ENCODE results near the gene DPYD. TPM values are rescaled to one million over a fixed set of nuclear protein-coding genes. Genes with fewer than 3 reads are reported as not detected.

Gene DPYD
- total and polyA plus RNA-seq, 9 of the 15 experiments (the other 6 are each of a cell fraction or from before 2014, with no cell fraction given), result 0.03 to 0.25 (median 0.08) TPM; not detected in 2

DNA sequence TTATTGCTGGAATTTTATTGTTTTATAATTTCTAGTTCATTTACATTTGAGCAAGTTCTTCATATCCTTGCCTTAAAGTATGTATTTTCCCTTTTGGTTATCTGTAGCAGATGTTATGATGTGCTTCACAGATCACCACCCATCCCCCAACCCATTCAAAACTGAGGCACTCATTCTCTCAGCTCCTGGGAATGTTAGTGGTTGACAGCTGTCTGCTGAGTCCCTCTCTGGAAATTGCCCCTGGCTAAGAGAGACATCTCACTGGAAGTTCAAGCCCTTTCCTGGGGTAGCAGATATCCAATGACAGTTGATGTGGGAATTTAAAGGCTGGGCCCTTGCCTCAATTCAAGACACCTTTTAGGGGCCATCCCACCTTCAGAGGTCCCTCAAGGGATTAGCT, 4.3 kb upstream of the DPYD start (continued):
- TF ChIP-seq, protein P1, sequence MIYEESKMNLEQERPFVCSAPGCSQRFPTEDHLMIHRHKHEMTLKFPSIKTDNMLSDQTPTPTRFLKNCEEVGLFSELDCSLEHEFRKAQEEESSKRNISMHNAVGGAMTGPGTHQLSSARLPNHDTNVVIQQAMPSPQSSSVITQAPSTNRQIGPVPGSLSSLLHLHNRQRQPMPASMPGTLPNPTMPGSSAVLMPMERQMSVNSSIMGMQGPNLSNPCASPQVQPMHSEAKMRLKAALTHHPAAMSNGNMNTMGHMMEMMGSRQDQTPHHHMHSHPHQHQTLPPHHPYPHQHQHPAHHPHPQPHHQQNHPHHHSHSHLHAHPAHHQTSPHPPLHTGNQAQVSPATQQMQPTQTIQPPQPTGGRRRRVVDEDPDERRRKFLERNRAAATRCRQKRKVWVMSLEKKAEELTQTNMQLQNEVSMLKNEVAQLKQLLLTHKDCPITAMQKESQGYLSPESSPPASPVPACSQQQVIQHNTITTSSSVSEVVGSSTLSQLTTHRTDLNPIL (CRISPR knock-in tag; IDR thresholded peaks at IDR 0.05), result no peak
- TF ChIP-seq ZBED1 (IDR thresholded peaks at IDR 0.05) (no peak), RBM17 (IDR thresholded peaks at IDR 0.05; ENCODE audit: borderline replicate concordance, low read depth, low read length) (no peak), PYGO2 (tag; IDR thresholded peaks at IDR 0.05) (no peak)

DNA sequence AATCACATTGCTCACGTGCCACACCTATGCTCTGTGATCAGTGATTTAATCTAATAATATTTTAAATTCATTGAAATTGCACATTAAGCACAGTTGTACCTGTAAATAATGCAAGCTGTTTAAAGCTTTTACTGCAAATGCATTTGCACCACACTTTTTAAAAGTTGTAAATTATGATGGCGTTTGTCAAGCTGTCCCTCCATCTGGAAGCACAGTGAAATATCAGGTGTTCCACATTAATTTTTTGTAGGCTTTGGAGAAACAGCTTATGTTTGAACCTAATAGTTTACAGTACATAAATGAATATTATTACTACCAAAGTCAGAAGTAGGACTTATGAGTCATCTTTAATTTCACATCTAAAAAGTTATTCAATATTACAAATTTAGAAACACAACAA, 3.0 kb upstream of the DPYD start:
- no peak overlapping the region for H2AFZ ChIP-seq (ENCODE audit: low read depth, low read length)
- H3K4me3 ChIP-seq, result no peak overlapping the region
- no peak overlapping the region for H3K27ac ChIP-seq (ENCODE audit: extremely low read depth, low read depth, low read length)
- ChIA-PET POLR2A (no interaction called here), CTCF (ENCODE audit: low intra/inter-chr PET ratio) (no interaction called here)
- H3K4me1 ChIP-seq (replicated peaks in 1 of 2; ENCODE audit: control insufficient read depth in 2 of 2, insufficient read depth in 2 of 2, low read length in 2 of 2), result peaks cover 0 to 11% of the 10 kb centered on the region in 2 experiments; a peak in 2 of 5 replicates
- no peaks in the 10 kb centered on the region for H3K9me1 ChIP-seq (ENCODE audit: control insufficient read depth, insufficient read depth, low read length)
- H3K4me2 ChIP-seq (ENCODE audit: insufficient read depth, low read length), result no peak overlapping the region
- H3K9ac ChIP-seq (ENCODE audit: insufficient read depth in 1 of 2, low read depth in 2 of 2, low read length in 2 of 2), result no peak overlapping the region
- no peak for DNase-seq (ENCODE audit: extremely low read depth in 1 of 4, low spot score in 3 of 4)
- H3K36me3 ChIP-seq (ENCODE audit: control insufficient read depth, insufficient read depth, low read length), result no peaks in the 10 kb centered on the region
- no peaks in the 10 kb centered on the region for H3K9me3 ChIP-seq (replicated peaks; ENCODE audit: control insufficient read depth, insufficient read depth, low read depth, low read length)
- no peaks in the 10 kb centered on the region for H3K27me3 ChIP-seq (ENCODE audit: control insufficient read depth in 2 of 2, insufficient read depth in 2 of 2, low read length in 2 of 2)
- no peaks in the 10 kb centered on the region for H3K79me2 ChIP-seq (ENCODE audit: control insufficient read depth, insufficient read depth, low read length)
- WGBS (ENCODE audit: insufficient coverage, low coverage, missing lambda C conversion rate), result 0% methylated on average over 2 of the region's 2 CpGs
- no peak for FAIRE-seq
- no peaks in the 10 kb centered on the region for H4K20me1 ChIP-seq (replicated peaks; ENCODE audit: control insufficient read depth, insufficient read depth, low read length)
- no peak for ATAC-seq
- BruUV-seq (replicated peaks), result no TSS peak
- intact Hi-C loops (cut with micrococcal nuclease) (no loop called here), in situ Hi-C loops (cut with MboI) (no loop called here)
- TF ChIP-seq KDM4B (IDR thresholded peaks at IDR 0.05; ENCODE audit: borderline replicate concordance in 2 of 2, low read depth in 1 of 2), result no peak
- no peak for TF ChIP-seq ZNF79 (CRISPR knock-in tag; IDR thresholded peaks at IDR 0.05; ENCODE audit: low read depth)
- TF ChIP-seq ZNF175 (CRISPR knock-in tag; IDR thresholded peaks at IDR 0.05; ENCODE audit: low read depth), result no peak
- TF ChIP-seq ELF4 (CRISPR knock-in tag; IDR thresholded peaks at IDR 0.05), result no peak
- TF ChIP-seq MBD2 (IDR thresholded peaks at IDR 0.05; ENCODE audit: borderline replicate concordance, low read depth), result no peak
- TF ChIP-seq DLX4 (CRISPR knock-in tag; IDR thresholded peaks at IDR 0.05), result no peak
- TF ChIP-seq ZNF24 (IDR thresholded peaks at IDR 0.05), result no peak
- TF ChIP-seq TCF7L2 (IDR thresholded peaks at IDR 0.05; ENCODE audit: low read depth, low read length), result no peak
- TF ChIP-seq USF1 (CRISPR knock-in tag; IDR thresholded peaks at IDR 0.05), result no peak
- TF ChIP-seq, protein P2, sequence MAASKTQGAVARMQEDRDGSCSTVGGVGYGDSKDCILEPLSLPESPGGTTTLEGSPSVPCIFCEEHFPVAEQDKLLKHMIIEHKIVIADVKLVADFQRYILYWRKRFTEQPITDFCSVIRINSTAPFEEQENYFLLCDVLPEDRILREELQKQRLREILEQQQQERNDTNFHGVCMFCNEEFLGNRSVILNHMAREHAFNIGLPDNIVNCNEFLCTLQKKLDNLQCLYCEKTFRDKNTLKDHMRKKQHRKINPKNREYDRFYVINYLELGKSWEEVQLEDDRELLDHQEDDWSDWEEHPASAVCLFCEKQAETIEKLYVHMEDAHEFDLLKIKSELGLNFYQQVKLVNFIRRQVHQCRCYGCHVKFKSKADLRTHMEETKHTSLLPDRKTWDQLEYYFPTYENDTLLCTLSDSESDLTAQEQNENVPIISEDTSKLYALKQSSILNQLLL (CRISPR knock-in tag; IDR thresholded peaks at IDR 0.05; ENCODE audit: borderline replicate concordance), result no peak
- TF ChIP-seq ZBTB7A (IDR thresholded peaks at IDR 0.05; ENCODE audit: borderline replicate concordance, control insufficient read depth, low read depth, low read length), result no peak
- TF ChIP-seq MEF2D (tag; conservative IDR thresholded peaks at IDR 0.05; ENCODE audit: low read depth), result no peak
- TF ChIP-seq KDM1A (IDR thresholded peaks at IDR 0.05), result no peak
- no peak for TF ChIP-seq ZNF311 (CRISPR knock-in tag; IDR thresholded peaks at IDR 0.05)
- TF ChIP-seq ZNF274 (IDR thresholded peaks at IDR 0.05; ENCODE audit: borderline replicate concordance, low read depth, low read length), result no peak
